GM18526 (cell line): ENCODE measurements around the gene SLCO4C1.

ENCODE experiments used
- POLR2A ChIP-seq: IDR thresholded peaks from 3 replicates; pipeline ENCODE4 v1.6.1; 2011; ENCODE audit not compliant: insufficient read length; ENCODE audit errors: extremely low read depth

SLCO4C1 gene, protein sequence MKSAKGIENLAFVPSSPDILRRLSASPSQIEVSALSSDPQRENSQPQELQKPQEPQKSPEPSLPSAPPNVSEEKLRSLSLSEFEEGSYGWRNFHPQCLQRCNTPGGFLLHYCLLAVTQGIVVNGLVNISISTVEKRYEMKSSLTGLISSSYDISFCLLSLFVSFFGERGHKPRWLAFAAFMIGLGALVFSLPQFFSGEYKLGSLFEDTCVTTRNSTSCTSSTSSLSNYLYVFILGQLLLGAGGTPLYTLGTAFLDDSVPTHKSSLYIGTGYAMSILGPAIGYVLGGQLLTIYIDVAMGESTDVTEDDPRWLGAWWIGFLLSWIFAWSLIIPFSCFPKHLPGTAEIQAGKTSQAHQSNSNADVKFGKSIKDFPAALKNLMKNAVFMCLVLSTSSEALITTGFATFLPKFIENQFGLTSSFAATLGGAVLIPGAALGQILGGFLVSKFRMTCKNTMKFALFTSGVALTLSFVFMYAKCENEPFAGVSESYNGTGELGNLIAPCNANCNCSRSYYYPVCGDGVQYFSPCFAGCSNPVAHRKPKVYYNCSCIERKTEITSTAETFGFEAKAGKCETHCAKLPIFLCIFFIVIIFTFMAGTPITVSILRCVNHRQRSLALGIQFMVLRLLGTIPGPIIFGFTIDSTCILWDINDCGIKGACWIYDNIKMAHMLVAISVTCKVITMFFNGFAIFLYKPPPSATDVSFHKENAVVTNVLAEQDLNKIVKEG

DNA sequence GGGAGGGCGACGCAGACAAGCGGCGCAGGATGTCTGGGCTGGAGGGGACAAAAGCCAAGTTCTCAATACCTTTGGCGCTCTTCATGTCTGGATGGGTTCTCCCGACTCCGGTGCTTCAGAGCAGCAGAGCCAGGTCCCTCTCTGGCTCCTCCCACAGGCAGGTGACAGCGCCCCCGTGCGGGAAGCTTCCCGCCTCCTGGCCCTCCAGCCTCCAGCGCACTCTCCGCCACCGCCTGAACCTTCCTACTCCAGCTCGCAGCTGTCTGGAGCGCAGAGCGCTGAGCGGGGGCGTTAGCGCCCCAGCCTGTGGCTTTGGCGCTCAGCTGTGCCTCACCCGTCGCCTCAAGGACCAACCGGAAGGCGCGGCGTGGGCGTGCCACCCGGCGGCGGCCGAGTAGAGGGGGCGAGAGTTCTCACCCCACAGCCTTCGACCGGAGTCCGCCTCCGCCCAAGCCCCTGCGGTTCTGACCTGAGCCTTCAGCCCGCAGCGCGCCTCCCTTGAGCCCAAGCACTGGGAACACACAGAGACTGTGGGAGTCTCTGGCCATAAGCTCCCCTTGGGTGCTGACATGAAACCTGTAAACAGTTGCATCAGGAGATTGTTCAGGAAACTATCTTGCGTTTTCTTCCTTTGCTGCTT is at the start of gene SLCO4C1:
Gene SLCO4C1, minus strand, starts transcription at position 107 of the 640 bp plus-strand sequence. Its CDS starts 22 bp downstream, at position 85.
- peak; percentile 26 for TF ChIP-seq POLR2A

DNA sequence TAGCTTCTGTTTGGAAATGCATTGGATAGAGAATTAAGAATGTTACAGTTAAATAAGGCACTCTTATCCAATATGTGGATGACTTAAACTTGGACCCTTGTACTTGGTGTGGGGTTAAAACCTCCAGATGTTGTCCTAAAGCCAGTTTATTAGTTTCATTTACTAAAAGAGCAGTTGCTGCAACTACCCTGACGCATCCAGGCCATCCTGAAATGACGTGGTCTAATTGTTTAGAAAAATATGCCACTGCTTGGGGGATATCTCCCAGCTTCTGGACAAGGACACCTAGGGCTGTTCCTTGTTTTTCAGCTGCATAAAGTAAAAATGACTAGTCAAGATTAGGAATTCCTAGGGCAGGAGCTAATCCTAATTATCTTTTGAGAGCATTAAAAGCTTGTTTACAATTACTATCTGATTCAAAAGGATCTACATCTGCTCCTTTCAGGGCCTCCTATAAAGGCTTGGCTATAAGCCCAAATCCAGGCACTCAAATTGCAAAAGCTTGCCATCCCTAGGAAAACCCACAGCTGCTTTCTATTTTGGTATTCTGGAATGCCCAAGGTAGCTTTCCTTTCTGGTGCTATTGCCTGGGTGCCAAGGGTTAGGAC is 45.7 kb upstream of the SLCO4C1 start:
- no peak for TF ChIP-seq POLR2A

DNA sequence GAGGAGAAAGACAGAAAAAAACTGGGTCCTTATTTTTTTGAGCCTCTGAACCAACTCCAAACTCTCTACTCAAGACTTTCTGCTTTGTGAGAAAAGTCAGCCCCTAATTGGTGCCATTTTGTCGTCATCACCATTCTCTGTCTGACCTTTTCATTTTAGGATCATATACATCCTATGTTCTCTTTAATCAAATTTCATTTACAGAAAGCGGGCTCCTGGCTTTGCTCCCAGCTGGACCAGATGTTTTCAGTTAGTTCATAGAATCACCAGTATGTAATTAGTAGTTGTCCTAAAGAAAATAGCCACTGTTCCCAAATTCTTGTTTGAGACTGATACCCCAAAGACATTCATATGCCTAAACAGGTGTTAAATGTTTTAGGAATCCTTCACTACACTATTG is 28.6 kb upstream of the SLCO4C1 start:
- no peak for TF ChIP-seq POLR2A

DNA sequence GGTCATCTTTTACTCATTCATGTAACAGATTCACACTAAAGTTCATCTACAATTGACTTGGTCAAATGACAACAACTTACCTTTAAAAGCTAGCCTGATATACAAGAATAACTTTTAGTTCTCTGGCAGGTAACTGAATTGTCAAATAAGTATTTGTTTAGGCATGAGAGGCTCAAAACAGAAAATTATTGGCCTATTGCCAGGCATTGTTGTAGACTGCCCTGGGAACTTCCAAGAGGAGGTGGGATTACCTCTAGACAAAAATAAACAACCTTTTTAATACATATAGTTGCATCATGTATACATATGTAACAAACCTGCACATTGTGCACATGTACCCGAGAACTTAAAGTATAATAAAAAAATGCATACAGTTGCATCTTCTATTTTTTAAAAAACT is 18.2 kb upstream of the SLCO4C1 start:
- no peak for TF ChIP-seq POLR2A

GRCh38 chr5:102313912-102314311 is 17.8 kb upstream of the SLCO4C1 start:
- TF ChIP-seq POLR2A: no peak

GRCh38 chr5:102312586-102313370 is 16.7 kb upstream of the SLCO4C1 start:
- TF ChIP-seq POLR2A: no peak

DNA sequence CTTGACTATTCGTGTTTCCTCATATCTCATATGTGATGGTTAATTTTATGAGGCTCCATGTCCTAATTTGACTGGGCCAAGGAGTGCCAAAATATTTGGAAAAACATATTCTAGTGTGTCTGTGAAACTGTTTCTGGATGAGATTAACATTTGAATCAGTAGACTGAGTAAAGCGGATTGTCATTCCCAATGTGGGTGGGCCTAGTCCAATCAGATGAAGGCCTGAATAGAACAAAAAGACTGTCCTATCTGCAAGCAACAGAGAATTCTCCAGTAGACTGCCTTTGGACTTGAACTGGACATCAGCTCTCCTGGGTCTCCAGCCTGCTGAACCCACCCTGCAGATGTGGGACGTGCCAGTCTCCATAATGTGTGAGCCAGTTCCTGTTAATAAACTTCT is 13.5 kb upstream of the SLCO4C1 start:
- TF ChIP-seq POLR2A: no peak

DNA sequence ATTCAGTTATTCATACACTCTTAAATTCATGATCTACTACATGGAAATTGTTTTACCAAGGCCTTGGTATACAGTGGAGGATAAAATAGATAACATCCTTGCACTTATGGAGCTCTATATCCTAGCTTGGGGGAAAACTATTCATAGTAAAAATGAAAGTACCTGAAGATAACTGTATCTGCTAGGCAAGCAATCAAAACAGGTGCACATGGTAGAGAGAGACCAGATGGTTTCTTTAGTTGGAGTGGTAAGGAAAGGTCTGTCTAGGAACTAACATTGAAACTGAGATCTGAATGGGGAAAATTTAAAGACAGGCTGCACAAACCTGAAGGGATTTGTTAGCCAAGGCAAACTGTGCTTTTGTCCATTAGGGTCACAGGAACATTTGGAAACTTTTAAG is 11.1 kb upstream of the SLCO4C1 start:
- no peak for TF ChIP-seq POLR2A

DNA sequence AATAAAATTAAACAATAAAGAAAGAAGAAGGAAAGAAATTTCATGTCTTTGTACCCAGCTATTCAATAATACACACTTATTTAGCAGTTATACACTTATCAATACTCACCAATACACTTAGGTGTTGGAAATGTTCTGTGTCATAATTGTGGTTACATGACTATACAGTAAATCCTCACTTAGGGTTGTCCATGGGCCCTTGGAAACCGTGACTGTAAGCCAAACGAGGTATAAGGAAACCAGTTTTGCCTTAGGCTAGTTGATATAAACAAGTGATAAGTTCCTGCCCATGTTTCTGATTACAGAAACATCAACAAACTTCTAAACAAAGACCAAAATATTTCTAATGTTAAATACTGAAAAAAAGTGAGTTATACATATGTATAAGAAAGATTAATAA is 10.0 kb upstream of the SLCO4C1 start:
- no peak for TF ChIP-seq POLR2A

- TF ChIP-seq POLR2A: no peak
These were observed 428 bp downstream of the SLCO4C1 start for GRCh38 chr5:102295534-102296177.

- TF ChIP-seq POLR2A: no peak
These were observed 1.1 kb downstream of the SLCO4C1 start for GRCh38 chr5:102294886-102295395.

- no peak for TF ChIP-seq POLR2A
These were observed 6.1 kb downstream of the SLCO4C1 start for GRCh38 chr5:102290004-102290403.

- TF ChIP-seq POLR2A: no peak
These were observed 6.7 kb downstream of the SLCO4C1 start for GRCh38 chr5:102289251-102289899.

GRCh38 chr5:102288630-102289029 is 7.5 kb downstream of the SLCO4C1 start:
- no peak for TF ChIP-seq POLR2A
